HUES48 (cell line): ENCODE results near the gene BPTF.
"Not testable (repeated sequence)": the region's sequence is repeated elsewhere in the genome, so short reads cannot be mapped to it uniquely, and the experiment has no call there.

ENCODE experiments used
- H3K27ac ChIP-seq: one replicate; pipeline ENCODE4 v1.7.0; 2013; ENCODE audit warnings: low read depth, low read length, inconsistent platforms
- H3K27me3 ChIP-seq: 2 replicates; pipeline ENCODE4 v1.6.1; 2013; ENCODE audit warnings: mild to moderate bottlenecking, low read length; ENCODE audit not compliant: control insufficient read depth, insufficient read depth
- H3K36me3 ChIP-seq: 2 replicates; pipeline ENCODE4 v1.6.1; 2013; ENCODE audit warnings: low read length; ENCODE audit not compliant: control insufficient read depth, insufficient read depth
- H3K4me1 ChIP-seq: 2 replicates; pipeline ENCODE4 v1.6.1; 2013; ENCODE audit warnings: mild to moderate bottlenecking, low read length; ENCODE audit not compliant: control insufficient read depth, insufficient read depth
- H3K4me3 ChIP-seq: 2 replicates; pipeline ENCODE4 v1.5.1; 2013; ENCODE audit warnings: mild to moderate bottlenecking, low read depth, low read length
- H3K9ac ChIP-seq: 2 replicates; pipeline ENCODE4 v1.6.1; 2013; ENCODE audit warnings: mild to moderate bottlenecking, low read depth, low read length, moderate library complexity
- H3K9me3 ChIP-seq: 2 replicates; pipeline ENCODE4 v1.6.1; 2013; ENCODE audit warnings: low read length; ENCODE audit not compliant: control insufficient read depth, insufficient read depth

The BPTF gene

GRCh38 chr17:67836205-67836987 is 11.1 kb downstream of the BPTF start:
- H3K27me3 ChIP-seq = no peaks in the 10 kb centered on the region
- no peak overlapping the region for H3K27ac ChIP-seq
- no peak overlapping the region for H3K4me3 ChIP-seq
- H3K9ac ChIP-seq = no peak overlapping the region
- peaks cover 4% of the 10 kb centered on the region; the same call in 1 of the 2 replicates for H3K4me1 ChIP-seq
- H3K36me3 ChIP-seq = no peaks in the 10 kb centered on the region
- no peaks in the 10 kb centered on the region for H3K9me3 ChIP-seq

GRCh38 chr17:67837965-67838364 is 12.7 kb downstream of the BPTF start:
- Histone ChIP-seq H3K27ac (no peak overlapping the region), H3K27me3 (no peaks in the 10 kb centered on the region), H3K4me1 (peaks cover 4% of the 10 kb centered on the region; the same call in 1 of the 2 replicates), H3K36me3 (no peaks in the 10 kb centered on the region), H3K9ac (no peak overlapping the region), H3K9me3 (no peaks in the 10 kb centered on the region), H3K4me3 (no peak overlapping the region)

GRCh38 chr17:67838538-67838937 is 13.2 kb downstream of the BPTF start:
- Histone ChIP-seq H3K4me3 (no peak overlapping the region), H3K9me3 (no peaks in the 10 kb centered on the region), H3K27ac (no peak overlapping the region), H3K9ac (no peak overlapping the region), H3K36me3 (no peaks in the 10 kb centered on the region), H3K27me3 (no peaks in the 10 kb centered on the region), H3K4me1 (peaks cover 4% of the 10 kb centered on the region; the same call in 1 of the 2 replicates)

GRCh38 chr17:67841992-67842391 is 16.7 kb downstream of the BPTF start:
- Histone ChIP-seq H3K9ac (no peak overlapping the region), H3K27ac (no peak overlapping the region), H3K36me3 (no peaks in the 10 kb centered on the region), H3K4me3 (no peak overlapping the region), H3K4me1 (peaks cover 3% of the 10 kb centered on the region; the same call in 1 of the 2 replicates), H3K9me3 (no peaks in the 10 kb centered on the region), H3K27me3 (no peaks in the 10 kb centered on the region)

- no peak overlapping the region for H3K27ac ChIP-seq
- H3K9me3 ChIP-seq = no peaks in the 10 kb centered on the region
- H3K9ac ChIP-seq = no peak overlapping the region
- peaks cover 3% of the 10 kb centered on the region; the same call in 1 of the 2 replicates for H3K4me1 ChIP-seq
- no peak overlapping the region for H3K4me3 ChIP-seq
- no peaks in the 10 kb centered on the region for H3K27me3 ChIP-seq
- no peaks in the 10 kb centered on the region for H3K36me3 ChIP-seq
These were observed 17.3 kb downstream of the BPTF start for GRCh38 chr17:67842648-67843047.

- no peak overlapping the region for H3K9ac ChIP-seq
- peaks cover 3% of the 10 kb centered on the region; the same call in 1 of the 2 replicates for H3K4me1 ChIP-seq
- no peak overlapping the region for H3K27ac ChIP-seq
- H3K4me3 ChIP-seq = no peak overlapping the region
- no peaks in the 10 kb centered on the region for H3K9me3 ChIP-seq
- 0 out of 2 replicates have a peak, but pooled peaks cover 4% of the 10 kb centered on the region for H3K36me3 ChIP-seq
- no peaks in the 10 kb centered on the region for H3K27me3 ChIP-seq
These were observed 20.1 kb downstream of the BPTF start for GRCh38 chr17:67845374-67845773.

- H3K9ac ChIP-seq, H3K4me1 ChIP-seq, H3K9me3 ChIP-seq, H3K27me3 ChIP-seq, H3K27ac ChIP-seq, H3K36me3 ChIP-seq, H3K4me3 ChIP-seq: not testable (repeated sequence)
These were observed 22.9 kb downstream of the BPTF start for GRCh38 chr17:67848189-67848588.

- H3K4me1 ChIP-seq, H3K9me3 ChIP-seq, H3K9ac ChIP-seq, H3K4me3 ChIP-seq, H3K36me3 ChIP-seq, H3K27me3 ChIP-seq, H3K27ac ChIP-seq: not testable (repeated sequence)
These were observed 23.5 kb downstream of the BPTF start for GRCh38 chr17:67848846-67849245.

GRCh38 chr17:67850991-67851631 is 25.8 kb downstream of the BPTF start:
- Histone ChIP-seq H3K4me3 (no peak overlapping the region), H3K9me3 (no peaks in the 10 kb centered on the region), H3K27ac (no peak overlapping the region), H3K9ac (no peak overlapping the region), H3K4me1 (no peaks in the 10 kb centered on the region), H3K36me3 (peaks cover 28% of the 10 kb centered on the region), H3K27me3 (no peaks in the 10 kb centered on the region)

- peaks cover 33% of the 10 kb centered on the region for H3K36me3 ChIP-seq
- H3K4me1 ChIP-seq = no peaks in the 10 kb centered on the region
These were observed 28.4 kb downstream of the BPTF start for GRCh38 chr17:67853703-67854102.

GRCh38 chr17:67854378-67854777 is 29.1 kb downstream of the BPTF start:
- H3K27me3 ChIP-seq = no peaks in the 10 kb centered on the region
- H3K36me3 ChIP-seq = peaks cover 33% of the 10 kb centered on the region
- no peak overlapping the region for H3K27ac ChIP-seq
- H3K9ac ChIP-seq = no peak overlapping the region
- no peak overlapping the region for H3K4me3 ChIP-seq
- no peaks in the 10 kb centered on the region for H3K9me3 ChIP-seq
- no peaks in the 10 kb centered on the region for H3K4me1 ChIP-seq

More at GRCh38 chr17:67853703-67854102, 28.4 kb downstream of the BPTF start:
- H3K9me3 ChIP-seq = no peaks in the 10 kb centered on the region
- no peak overlapping the region for H3K4me3 ChIP-seq
- no peaks in the 10 kb centered on the region for H3K27me3 ChIP-seq
- no peak overlapping the region for H3K27ac ChIP-seq
- H3K9ac ChIP-seq = no peak overlapping the region
